Thymus (tissue), 11 donors: ENCODE results near the gene NFAM1. TPM values are rescaled to one million over a fixed set of nuclear protein-coding genes. Genes with fewer than 3 reads are reported as not detected.

Experiments used
- DNase-seq, 9 donors: peaks; one replicate each; pipeline ENCODE4 v3.0.0-alpha.2; 2013; ENCODE audit warnings: low spot score in 9 of 9, low read depth in 6 of 9, missing footprints in 1 of 9
- H3K27ac ChIP-seq, 2 donors: one replicate each; pipeline ENCODE4 v1.5.1; 2013; ENCODE audit warnings: control low read depth in 1 of 2, low read depth in 1 of 2, low read length in 1 of 2, mild to moderate bottlenecking in 1 of 2, moderate library complexity in 1 of 2
- H3K27me3 ChIP-seq, 2 donors: one replicate each; pipeline ENCODE4 v1.5.1; 2013; ENCODE audit warnings: low read length in 1 of 2; ENCODE audit not compliant: control insufficient read depth in 2 of 2, insufficient read depth in 1 of 2
- H3K36me3 ChIP-seq, 2 donors: one replicate each; pipeline ENCODE4 v1.5.1; 2013; ENCODE audit warnings: low read length in 1 of 2, mild to moderate bottlenecking in 1 of 2, moderate library complexity in 1 of 2; ENCODE audit not compliant: control insufficient read depth in 2 of 2, insufficient read depth in 2 of 2
- H3K4me1 ChIP-seq, 2 donors: one replicate each; pipeline ENCODE4 v1.5.1; 2013; ENCODE audit warnings: low read length in 2 of 2; ENCODE audit not compliant: control insufficient read depth in 2 of 2, insufficient read depth in 2 of 2
- H3K4me3 ChIP-seq, 2 donors: one replicate each; pipeline ENCODE4 v1.5.1; 2013; ENCODE audit warnings: low read length in 2 of 2, control low read depth in 1 of 2, mild to moderate bottlenecking in 1 of 2
- H3K9me3 ChIP-seq, 2 donors: one replicate each; pipeline ENCODE4 v1.5.1; 2013; ENCODE audit warnings: low read length in 1 of 2, mild to moderate bottlenecking in 1 of 2; ENCODE audit not compliant: control insufficient read depth in 2 of 2, insufficient read depth in 1 of 2
- WGBS: extraction: QIAGEN DNeasy Blood & Tissue Kit; methylation state at CpG from one replicate; pipeline ENCODE4 v1.1.7; 2013; 5-methylcytosine and 5-hydroxymethylcytosine counted together
- polyA plus RNA-seq: library from polyadenylated mRNA; stranded (reverse); fragments of 200-250 nt; gene quantifications from one replicate; pipeline ENCODE4 v1.2.3, GENCODE V29; 2013
- total RNA-seq: library from RNA; stranded (reverse); fragments of 120-200 nt; gene quantifications from one replicate; pipeline ENCODE4 v1.2.4, GENCODE V29; 2013
- donor health status: healthy.

NFAM1 gene
- total and polyA plus RNA-seq, 2 donors, result 1.7 to 2.0 TPM

DNA sequence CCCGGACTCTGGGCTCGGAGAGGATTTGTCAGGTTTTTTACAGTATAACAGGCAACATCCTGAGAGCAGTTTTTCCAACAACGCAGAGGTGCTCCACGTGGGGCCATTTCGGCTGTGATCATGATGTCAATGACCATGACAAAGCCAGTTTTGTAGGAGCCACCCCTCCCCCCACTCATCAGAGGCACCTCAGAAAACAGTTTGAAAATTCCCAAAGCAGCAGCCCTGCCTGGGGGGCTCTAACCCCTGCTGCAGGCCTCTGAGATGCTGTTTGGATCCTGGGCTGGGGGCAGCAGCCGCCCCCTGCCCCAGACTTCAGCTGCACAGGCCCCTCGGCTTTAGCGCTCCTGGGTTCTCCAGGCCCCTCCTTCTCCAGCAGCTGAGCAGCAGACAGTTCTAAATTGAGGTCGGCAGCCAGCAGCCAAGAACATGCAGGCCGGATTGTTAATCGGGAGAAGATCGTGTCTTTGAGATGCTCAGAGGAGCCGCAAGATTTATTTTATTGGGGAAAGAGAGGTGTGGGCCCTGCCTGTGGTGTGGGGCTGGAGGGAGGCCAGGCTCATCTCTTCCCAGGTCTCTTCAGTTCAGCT lies 19.4 kb downstream of the NFAM1 start:
- Histone ChIP-seq H3K36me3 (no peaks in the 10 kb centered on the region), H3K4me3 (no peak overlapping the region), H3K27me3 (no peaks in the 10 kb centered on the region), H3K27ac (no peak overlapping the region), H3K9me3 (no peaks in the 10 kb centered on the region), H3K4me1 (no peaks in the 10 kb centered on the region)
- no peak for DNase-seq
- WGBS, result 94% methylated on average over 13 of the region's 13 CpGs

DNA sequence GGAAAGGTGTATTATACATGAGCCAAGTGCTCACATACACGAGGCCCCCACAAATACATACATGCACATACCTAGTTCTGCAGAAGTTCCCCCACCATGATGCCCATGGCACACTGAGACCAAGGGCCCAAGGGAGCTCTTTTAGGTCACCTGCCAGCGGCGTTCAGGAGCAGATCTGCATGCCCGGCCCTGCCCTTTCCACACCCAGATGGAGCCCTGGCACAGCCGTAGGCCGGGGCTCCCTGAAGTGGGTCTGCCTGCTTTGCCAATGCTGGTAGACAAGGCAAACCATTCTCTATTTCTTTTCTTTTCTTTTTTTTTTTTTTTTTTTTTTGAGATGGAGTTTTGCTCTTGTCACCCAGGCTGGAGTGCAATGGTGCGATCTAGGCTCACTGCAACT lies 21.5 kb downstream of the NFAM1 start:
- no peak overlapping the region for H3K4me3 ChIP-seq
- no peak for DNase-seq
- no peaks in the 10 kb centered on the region for H3K27me3 ChIP-seq
- no peak overlapping the region for H3K27ac ChIP-seq
- no peaks in the 10 kb centered on the region for H3K9me3 ChIP-seq
- WGBS, result 95% methylated on average over 7 of the region's 7 CpGs
- H3K36me3 ChIP-seq, result no peaks in the 10 kb centered on the region
- no peaks in the 10 kb centered on the region for H3K4me1 ChIP-seq

DNA sequence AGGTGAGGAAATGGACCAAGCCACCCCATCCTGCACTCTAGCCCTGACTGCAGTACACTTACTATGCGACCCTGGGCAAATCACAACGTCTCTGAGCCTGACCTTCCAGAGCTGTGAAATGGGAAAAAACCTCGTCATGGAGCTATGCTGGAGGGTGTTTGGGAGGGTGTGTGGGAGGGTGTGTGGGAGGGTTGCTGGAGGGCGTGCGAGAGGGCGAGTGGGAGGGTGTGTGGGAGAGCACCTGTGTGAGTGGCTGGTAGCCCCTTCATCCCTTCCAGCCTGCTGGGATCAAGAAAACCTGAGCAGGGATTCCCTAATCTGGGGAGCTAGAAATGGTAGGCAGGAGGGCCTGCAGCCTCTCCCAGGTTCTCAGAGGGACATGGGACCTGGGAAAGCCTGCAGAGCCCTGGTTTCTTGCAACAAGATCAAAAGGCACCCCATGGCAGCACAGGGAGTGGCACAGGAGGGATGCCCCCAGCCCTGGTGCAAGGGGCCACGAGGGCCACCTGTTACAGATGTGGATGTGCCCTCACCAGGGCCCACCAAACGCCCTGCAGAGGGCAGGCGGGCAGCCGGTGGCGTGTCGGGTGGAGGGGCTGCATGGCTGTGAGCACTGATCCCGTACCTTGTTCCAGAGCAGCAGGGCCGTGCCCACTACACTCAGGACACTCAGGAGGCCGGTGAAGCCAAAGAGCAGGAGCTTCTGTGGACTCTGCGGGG lies 23.2 kb downstream of the NFAM1 start:
- 95% methylated on average over 16 of the region's 16 CpGs for WGBS

DNA sequence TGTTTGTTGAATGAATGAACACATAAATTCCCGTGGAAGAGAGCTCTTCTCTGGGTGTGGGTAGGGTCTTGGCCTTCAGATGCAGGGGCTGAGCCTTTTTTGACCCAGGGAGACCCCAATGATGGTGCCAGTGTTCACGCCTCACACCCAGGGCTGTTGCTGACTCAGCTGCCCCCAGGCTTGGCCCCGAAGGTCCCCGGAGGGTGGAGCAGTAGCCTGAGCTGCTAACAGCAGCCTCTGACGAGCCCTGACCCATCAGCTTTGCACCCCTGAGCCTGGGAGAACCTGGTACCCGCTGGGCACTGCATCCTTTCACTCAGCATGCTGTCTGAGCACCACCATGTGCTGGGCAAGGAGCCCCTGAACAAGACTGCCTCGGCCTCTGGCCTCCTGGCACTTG lies 23.9 kb downstream of the NFAM1 start:
- H3K4me1 ChIP-seq, result no peaks in the 10 kb centered on the region
- no peaks in the 10 kb centered on the region for H3K9me3 ChIP-seq
- H3K27ac ChIP-seq, result no peak overlapping the region
- H3K36me3 ChIP-seq, result no peaks in the 10 kb centered on the region
- 87% methylated on average over 7 of the region's 7 CpGs for WGBS
- no peak for DNase-seq
- no peak overlapping the region for H3K4me3 ChIP-seq
- no peaks in the 10 kb centered on the region for H3K27me3 ChIP-seq

More for the DNA sequence above, 23.2 kb downstream of the NFAM1 start:
- H3K4me1 ChIP-seq, result no peaks in the 10 kb centered on the region
- DNase-seq, result no peak
- no peak overlapping the region for H3K4me3 ChIP-seq
- H3K27ac ChIP-seq, result no peak overlapping the region
- H3K36me3 ChIP-seq, result no peaks in the 10 kb centered on the region
- H3K27me3 ChIP-seq, result no peaks in the 10 kb centered on the region
- H3K9me3 ChIP-seq, result no peaks in the 10 kb centered on the region

DNA sequence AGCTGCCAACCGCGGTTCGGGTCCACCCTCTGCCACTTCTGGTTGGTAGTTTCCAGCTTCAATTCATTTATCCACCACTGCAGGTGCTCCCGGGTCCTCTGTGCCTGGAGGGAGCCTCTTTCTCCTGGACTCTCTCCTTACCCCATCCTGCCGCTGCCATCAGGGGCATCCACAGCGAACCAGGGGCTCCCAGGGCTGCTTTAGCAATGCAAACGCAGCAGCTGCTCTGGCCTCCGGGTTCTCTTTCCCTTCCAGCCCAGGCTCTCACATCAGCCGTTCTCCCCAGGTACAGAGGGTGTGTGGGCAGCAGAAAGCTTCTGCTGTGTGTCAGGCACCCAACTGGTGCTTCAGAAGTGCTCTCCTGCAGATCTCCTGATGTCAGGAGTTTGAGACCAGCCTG lies 27.9 kb downstream of the NFAM1 start:
- Histone ChIP-seq H3K9me3 (no peaks in the 10 kb centered on the region), H3K27ac (no peak overlapping the region), H3K36me3 (no peaks in the 10 kb centered on the region), H3K27me3 (peaks cover 0 to 5% of the 10 kb centered on the region in 2 donors), H3K4me1 (no peaks in the 10 kb centered on the region), H3K4me3 (no peak overlapping the region)
- no peak for DNase-seq
- 90% methylated on average over 9 of the region's 9 CpGs for WGBS

DNA sequence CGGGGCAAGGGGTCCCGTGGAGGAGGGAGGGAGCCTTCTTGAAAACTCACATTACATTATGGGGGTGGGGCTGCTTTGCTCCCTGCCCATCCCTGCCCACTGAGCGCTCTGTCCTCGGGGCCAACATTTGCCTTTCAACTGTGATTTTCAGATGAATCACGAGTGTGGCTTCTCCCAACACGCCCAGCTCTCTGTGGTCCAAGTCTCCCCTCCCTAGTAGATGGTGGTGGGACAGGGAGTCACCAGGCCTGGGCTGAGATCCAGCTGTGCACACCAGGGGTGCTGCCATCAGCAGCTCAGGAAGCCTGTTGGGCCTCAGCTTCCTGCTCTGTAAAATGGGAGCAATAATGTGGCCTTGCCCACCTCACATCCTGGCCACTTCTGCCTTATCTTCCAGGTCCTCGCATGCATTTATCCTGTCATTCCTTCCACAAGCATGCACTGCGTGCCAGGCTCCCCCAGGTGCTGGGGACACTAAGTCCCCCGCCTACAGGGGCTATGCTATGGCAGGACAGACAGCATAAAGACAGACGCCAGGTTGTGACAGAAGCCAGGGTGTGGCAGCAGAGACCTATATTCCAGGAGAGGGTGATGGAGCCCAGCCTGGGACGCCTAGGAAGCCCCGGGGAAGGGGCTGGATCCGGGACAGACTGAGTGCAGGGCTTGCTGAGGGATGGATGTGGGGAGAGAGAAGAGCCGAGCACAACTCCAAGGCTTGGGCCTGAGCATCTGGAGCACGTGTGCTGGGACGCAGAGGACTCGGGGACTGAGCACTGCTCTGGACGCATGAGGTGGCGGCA lies 30.5 kb downstream of the NFAM1 start:
- H3K4me3 ChIP-seq, result no peak overlapping the region
- peaks cover 0 to 3% of the 10 kb centered on the region in 2 donors for H3K4me1 ChIP-seq
- no peak for DNase-seq
- H3K27ac ChIP-seq, result no peak overlapping the region
- WGBS, result 94% methylated on average over 19 of the region's 19 CpGs
- no peaks in the 10 kb centered on the region for H3K9me3 ChIP-seq
- H3K36me3 ChIP-seq, result no peaks in the 10 kb centered on the region
- peaks cover 0 to 11% of the 10 kb centered on the region in 2 donors for H3K27me3 ChIP-seq

DNA sequence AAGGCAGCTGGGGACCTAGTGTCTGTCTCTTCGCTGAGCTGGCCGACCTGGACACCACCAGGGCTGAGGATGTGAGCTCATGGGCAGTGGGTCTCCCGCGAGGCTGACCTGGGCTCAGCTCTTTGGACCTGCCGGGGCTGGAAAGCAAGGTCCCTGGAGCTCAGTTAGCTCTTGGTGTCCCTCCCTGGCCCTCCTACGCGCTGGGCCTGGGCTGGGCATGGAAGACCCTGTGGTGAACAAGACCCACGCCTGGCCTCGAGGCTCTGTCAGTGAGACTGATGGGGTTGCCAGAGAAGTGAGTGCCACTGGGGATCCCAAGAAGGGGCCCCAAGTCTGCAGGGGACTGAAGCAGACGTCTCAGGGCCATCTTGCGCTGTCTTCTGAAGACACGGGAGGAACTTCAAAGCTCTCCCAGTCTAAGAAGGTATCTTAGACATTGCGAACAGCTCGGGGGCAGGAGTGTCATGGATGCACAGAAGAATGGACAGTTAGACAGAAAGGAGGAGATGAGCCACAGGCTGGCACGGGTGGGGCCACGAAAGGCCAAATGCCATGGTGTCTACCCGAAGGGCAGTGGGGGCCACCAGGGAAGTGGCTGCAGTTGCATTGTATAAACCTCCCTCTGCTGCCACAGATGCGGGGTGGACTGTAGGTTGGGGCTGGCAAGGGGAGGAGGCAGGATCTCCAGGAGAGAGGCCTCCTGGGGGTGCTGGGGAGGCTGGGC lies 31.2 kb downstream of the NFAM1 start:
- no peak for DNase-seq
- no peak overlapping the region for H3K4me3 ChIP-seq
- no peak overlapping the region for H3K27ac ChIP-seq
- peaks cover 0 to 4% of the 10 kb centered on the region in 2 donors for H3K4me1 ChIP-seq
- no peaks in the 10 kb centered on the region for H3K36me3 ChIP-seq
- 96% methylated on average over 18 of the region's 18 CpGs for WGBS
- H3K27me3 ChIP-seq, result peaks cover 0 to 13% of the 10 kb centered on the region in 2 donors
- H3K9me3 ChIP-seq, result no peaks in the 10 kb centered on the region

DNA sequence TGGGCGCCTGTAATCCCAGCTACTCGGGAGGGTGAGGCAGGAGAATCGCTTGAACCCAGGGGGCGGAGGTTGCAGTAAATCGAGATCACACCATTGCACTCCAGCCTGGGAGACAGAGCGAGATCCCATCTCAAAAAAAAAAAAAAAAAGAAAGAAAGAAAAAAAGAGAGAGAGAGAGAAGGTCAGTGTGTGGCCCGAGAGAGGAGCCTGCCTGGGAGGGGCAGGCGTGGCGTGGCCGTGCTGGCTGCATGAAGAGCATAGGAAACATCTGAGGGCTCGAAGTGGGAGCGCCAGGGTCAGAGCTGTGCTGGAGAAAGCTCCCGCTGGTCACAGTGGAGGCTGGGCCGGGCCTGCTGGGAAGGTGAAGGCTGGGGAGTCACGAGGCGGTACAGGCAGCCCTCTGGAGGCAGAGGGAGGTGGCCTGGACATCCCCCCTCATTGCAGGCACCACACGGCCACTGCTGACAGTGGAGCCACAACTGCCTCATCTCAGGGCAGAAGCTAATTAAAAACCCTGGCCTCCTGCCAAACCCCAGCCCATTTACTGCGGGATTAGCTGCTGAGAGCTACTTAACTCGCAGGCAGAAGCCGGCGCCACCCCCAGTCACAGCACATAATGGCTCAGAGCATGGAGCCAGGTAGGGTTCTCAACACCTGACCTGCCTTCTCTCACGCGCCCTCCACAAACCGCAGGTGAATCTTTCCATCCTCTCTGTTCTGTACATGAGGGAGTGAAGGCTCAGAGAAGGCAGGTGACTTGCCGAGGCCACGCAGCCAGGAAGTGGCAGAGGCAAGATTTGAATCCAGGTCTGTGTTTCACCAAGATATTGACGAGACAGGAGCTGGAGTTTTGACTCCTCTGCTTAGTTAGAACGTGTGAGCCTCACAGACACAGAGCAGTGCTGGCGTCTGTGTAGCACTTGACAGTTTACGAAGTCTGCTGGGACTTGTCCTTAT lies 32.6 kb downstream of the NFAM1 start:
- Histone ChIP-seq H3K4me1 (peaks cover 0 to 4% of the 10 kb centered on the region in 2 donors), H3K36me3 (no peaks in the 10 kb centered on the region), H3K4me3 (no peak overlapping the region), H3K27me3 (peaks cover 0 to 13% of the 10 kb centered on the region in 2 donors), H3K27ac (no peak overlapping the region), H3K9me3 (no peaks in the 10 kb centered on the region)
- DNase-seq, result no peak
- WGBS, result 87% methylated on average over 30 of the region's 30 CpGs
